Right lobe of liver (tissue), 4 donors: ENCODE data around the gene SLC15A3.

Experiments
- POLR2A ChIP-seq: fragments of 450-650 bp; IDR thresholded peaks from one replicate; pipeline ENCODE4 v1.6.1; 2017; ENCODE audit warnings: antibody characterized with exemption, mild to moderate bottlenecking
- TF ChIP-seq, protein P1 (sequence below), 4 donors: fragments of 200-600 bp in 3 of 4; fragments of 450-650 bp in 1 of 4; IDR thresholded peaks; one replicate each; pipeline versions ENCODE4 v1.5.1 to v1.8.0; 2016 to 2022; ENCODE audit warnings: antibody characterized with exemption in 4 of 4, mild to moderate bottlenecking in 2 of 4
- donor health status: DM: no; HTN: no; CAD: no.
- donor health status: DM: no; HTN: no; CAD: no.
- donor health status: DM: no; HTN: yes; CAD: no.

DNA sequence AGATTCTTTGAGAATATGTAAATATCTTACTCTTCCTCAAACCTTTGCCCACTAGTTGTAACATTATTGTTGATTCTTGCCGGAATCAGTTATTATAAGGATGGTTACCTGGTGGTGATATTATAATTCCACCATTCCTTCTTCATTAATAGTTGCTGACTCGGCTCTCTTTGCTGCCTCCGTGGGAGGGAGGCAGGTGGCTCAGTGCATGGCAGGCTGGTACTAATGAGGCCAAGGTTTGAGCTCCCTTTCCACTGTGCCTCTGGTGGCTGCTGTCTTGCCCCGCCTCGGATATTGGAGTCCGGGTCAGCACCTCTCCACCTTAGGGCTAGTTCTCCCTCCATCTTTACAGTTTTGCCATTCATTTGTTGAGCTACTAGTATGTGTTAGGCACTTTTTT lies 32.2 kb upstream of the SLC15A3 start:
- TF ChIP-seq, protein P1, sequence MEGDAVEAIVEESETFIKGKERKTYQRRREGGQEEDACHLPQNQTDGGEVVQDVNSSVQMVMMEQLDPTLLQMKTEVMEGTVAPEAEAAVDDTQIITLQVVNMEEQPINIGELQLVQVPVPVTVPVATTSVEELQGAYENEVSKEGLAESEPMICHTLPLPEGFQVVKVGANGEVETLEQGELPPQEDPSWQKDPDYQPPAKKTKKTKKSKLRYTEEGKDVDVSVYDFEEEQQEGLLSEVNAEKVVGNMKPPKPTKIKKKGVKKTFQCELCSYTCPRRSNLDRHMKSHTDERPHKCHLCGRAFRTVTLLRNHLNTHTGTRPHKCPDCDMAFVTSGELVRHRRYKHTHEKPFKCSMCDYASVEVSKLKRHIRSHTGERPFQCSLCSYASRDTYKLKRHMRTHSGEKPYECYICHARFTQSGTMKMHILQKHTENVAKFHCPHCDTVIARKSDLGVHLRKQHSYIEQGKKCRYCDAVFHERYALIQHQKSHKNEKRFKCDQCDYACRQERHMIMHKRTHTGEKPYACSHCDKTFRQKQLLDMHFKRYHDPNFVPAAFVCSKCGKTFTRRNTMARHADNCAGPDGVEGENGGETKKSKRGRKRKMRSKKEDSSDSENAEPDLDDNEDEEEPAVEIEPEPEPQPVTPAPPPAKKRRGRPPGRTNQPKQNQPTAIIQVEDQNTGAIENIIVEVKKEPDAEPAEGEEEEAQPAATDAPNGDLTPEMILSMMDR (IDR thresholded peaks at IDR 0.05): no peak
- TF ChIP-seq POLR2A: no peak
